ENCODE measurements around the gene LEAP2.
A peak's percentile ranks its signal among the peaks of the same experiment; 100 is the strongest.

Gene LEAP2

GRCh38 chr5:132865668-132866341 is 7.7 kb upstream of the LEAP2 start:
- H4K20me1 ChIP-seq (ENCODE audit: low read depth, low read length) = no peaks in the 10 kb centered on the region
- peak overlapping the region; percentile 93 for H3K9ac ChIP-seq (ENCODE audit: low read length)
- no peaks in the 10 kb centered on the region for H3K9me2 ChIP-seq (replicated peaks; ENCODE audit: insufficient read depth, low read length)
- H2AFZ ChIP-seq (ENCODE audit: low read depth, low read length, severe bottlenecking) = peak overlapping the region; percentile 93
- peaks cover 1% of the 10 kb centered on the region; the same call in 1 of the 2 replicates for H3F3A ChIP-seq (ENCODE audit: insufficient read depth)
- TF ChIP-seq EZH2phosphoT487 (conservative IDR thresholded peaks at IDR 0.05; ENCODE audit: low read length) (no peak), CTCF (IDR thresholded peaks at IDR 0.05; ENCODE audit: insufficient read depth, low read length, poor library complexity, severe bottlenecking) (no peak)
- H3K36me3 ChIP-seq (ENCODE audit: low read length) = 0 out of 2 replicates have a peak, but pooled peaks cover 2% of the 10 kb centered on the region
- no peak overlapping the region for H3K27ac ChIP-seq (ENCODE audit: low read depth, low read length)
- no peaks in the 10 kb centered on the region for H3K27me3 ChIP-seq (ENCODE audit: low read length)
- H3K9me3 ChIP-seq (ENCODE audit: insufficient read depth, low read length) = no peaks in the 10 kb centered on the region
- H3K4me2 ChIP-seq (ENCODE audit: low read depth, low read length, poor library complexity, severe bottlenecking) = peak overlapping the region; percentile 88
- peaks cover 13% of the 10 kb centered on the region for H3K79me2 ChIP-seq (ENCODE audit: insufficient read depth, low read length)
- H3K4me3 ChIP-seq (ENCODE audit: insufficient read depth, low read length, poor library complexity, severe bottlenecking) = peak overlapping the region; percentile 96

- Histone ChIP-seq H3K79me2 (ENCODE audit: insufficient read depth, low read length) (peaks cover 13% of the 10 kb centered on the region), H3K36me3 (ENCODE audit: low read length) (0 out of 2 replicates have a peak, but pooled peaks cover 2% of the 10 kb centered on the region), H3F3A (ENCODE audit: insufficient read depth) (peaks cover 6% of the 10 kb centered on the region; the same call in 1 of the 2 replicates), H2AFZ (ENCODE audit: low read depth, low read length, severe bottlenecking) (peak within 1 kb of the TSS; percentile 93), H3K27me3 (ENCODE audit: low read length) (no peaks in the 10 kb centered on the region), H3K4me2 (ENCODE audit: low read depth, low read length, poor library complexity, severe bottlenecking) (peak within 1 kb of the TSS; percentile 88), H3K9me3 (ENCODE audit: insufficient read depth, low read length) (no peaks in the 10 kb centered on the region), H3K9ac (ENCODE audit: low read length) (peak within 1 kb of the TSS; percentile 93), H3K9me2 (replicated peaks; ENCODE audit: insufficient read depth, low read length) (no peaks in the 10 kb centered on the region), H3K27ac (ENCODE audit: low read depth, low read length) (peak within 1 kb of the TSS; percentile 29), H3K4me3 (ENCODE audit: insufficient read depth, low read length, poor library complexity, severe bottlenecking) (peak within 1 kb of the TSS; percentile 96), H4K20me1 (ENCODE audit: low read depth, low read length) (no peaks in the 10 kb centered on the region)
- TF ChIP-seq EZH2phosphoT487 (conservative IDR thresholded peaks at IDR 0.05; ENCODE audit: low read length) = no peak
- TF ChIP-seq CTCF (IDR thresholded peaks at IDR 0.05; ENCODE audit: insufficient read depth, low read length, poor library complexity, severe bottlenecking) = no peak
These were observed 7.0 kb upstream of the LEAP2 start, which contains the start of the genes GDF9 and UQCRQ for GRCh38 chr5:132866342-132867045. Gene GDF9, minus strand, starts transcription at chr5:132866469. Its CDS starts 1,936 bp downstream, at chr5:132864533. Gene UQCRQ, plus strand, starts transcription at chr5:132866642. Its CDS starts 240 bp downstream, at chr5:132866882.

- peaks cover 6% of the 10 kb centered on the region; the same call in 1 of the 2 replicates for H3F3A ChIP-seq (ENCODE audit: insufficient read depth)
- H3K9ac ChIP-seq (ENCODE audit: low read length) = peak overlapping the region; percentile 93
- H3K9me3 ChIP-seq (ENCODE audit: insufficient read depth, low read length) = no peaks in the 10 kb centered on the region
- no peaks in the 10 kb centered on the region for H3K9me2 ChIP-seq (replicated peaks; ENCODE audit: insufficient read depth, low read length)
- TF ChIP-seq CTCF (IDR thresholded peaks at IDR 0.05; ENCODE audit: insufficient read depth, low read length, poor library complexity, severe bottlenecking) (no peak), EZH2phosphoT487 (conservative IDR thresholded peaks at IDR 0.05; ENCODE audit: low read length) (no peak)
- H4K20me1 ChIP-seq (ENCODE audit: low read depth, low read length) = no peaks in the 10 kb centered on the region
- no peaks in the 10 kb centered on the region for H3K27me3 ChIP-seq (ENCODE audit: low read length)
- 0 out of 2 replicates have a peak, but pooled peaks cover 2% of the 10 kb centered on the region for H3K36me3 ChIP-seq (ENCODE audit: low read length)
- H2AFZ ChIP-seq (ENCODE audit: low read depth, low read length, severe bottlenecking) = peak overlapping the region; percentile 88
- no peak overlapping the region for H3K27ac ChIP-seq (ENCODE audit: low read depth, low read length)
- peak overlapping the region; percentile 88 for H3K4me2 ChIP-seq (ENCODE audit: low read depth, low read length, poor library complexity, severe bottlenecking)
- H3K4me3 ChIP-seq (ENCODE audit: insufficient read depth, low read length, poor library complexity, severe bottlenecking) = peak overlapping the region; percentile 96
- H3K79me2 ChIP-seq (ENCODE audit: insufficient read depth, low read length) = peaks cover 13% of the 10 kb centered on the region
These were observed 6.4 kb upstream of the LEAP2 start for GRCh38 chr5:132867046-132867451.

Measured in SU-DHL-6 (cell line).